Neural cell (in vitro differentiated cells): Measurements from ENCODE around the gene ZBTB25. TPM values are rescaled to one million over a fixed set of nuclear protein-coding genes. Genes with fewer than 3 reads are reported as not detected.

Experiments used
- H2AFZ ChIP-seq: fragments of 200-600, 300-800 bp; sonication (generic), shearing (Covaris generic); 2 replicates; pipeline ENCODE4 v1.6.0; 2014; ENCODE audit warnings: low read depth, mild to moderate bottlenecking, antibody characterized with exemption, low read length, moderate library complexity
- H3F3A ChIP-seq: fragments of 200-600 bp; shearing (Covaris generic); 2 replicates; pipeline ENCODE4 v1.6.1; 2016; ENCODE audit warnings: mild to moderate bottlenecking, moderate library complexity, mixed read lengths, antibody characterized with exemption, low read length; ENCODE audit not compliant: insufficient read depth, poor library complexity, severe bottlenecking
- H3K27ac ChIP-seq: fragments of 200-600, 300-800 bp; sonication (generic), shearing (Covaris generic); 2 replicates; pipeline ENCODE4 v1.5.1; 2014; ENCODE audit warnings: mild to moderate bottlenecking, low read length, moderate library complexity
- H3K27me3 ChIP-seq: fragments of 300-800, 200-600 bp; sonication (generic), shearing (Covaris generic); 2 replicates; pipeline ENCODE4 v1.6.0; 2014; ENCODE audit warnings: mild to moderate bottlenecking, low read depth, low read length, moderate library complexity; ENCODE audit not compliant: insufficient read depth
- H3K36me3 ChIP-seq: fragments of 300-800, 200-600 bp; sonication (generic), shearing (Covaris generic); 2 replicates; pipeline ENCODE4 v1.5.1; 2014; ENCODE audit warnings: mild to moderate bottlenecking, antibody characterized with exemption, low read length, moderate library complexity; ENCODE audit not compliant: insufficient read depth
- H3K4me2 ChIP-seq: fragments of 300-800, 200-600 bp; sonication (generic), shearing (Covaris generic); 2 replicates; pipeline ENCODE4 v1.6.0; 2014; ENCODE audit warnings: mild to moderate bottlenecking, low read length
- H3K4me3 ChIP-seq: fragments of 300-800, 200-600 bp; sonication (generic), shearing (Covaris generic); 2 replicates; pipeline ENCODE4 v1.5.1; 2014; ENCODE audit warnings: mild to moderate bottlenecking, low read length, moderate library complexity
- H3K79me2 ChIP-seq: fragments of 200-600 bp; shearing (Covaris generic); replicated peaks from 2 replicates; pipeline ENCODE4 v1.6.0; 2014; ENCODE audit warnings: mild to moderate bottlenecking, low read length, moderate library complexity; ENCODE audit not compliant: insufficient read depth
- H3K9ac ChIP-seq: fragments of 300-800, 200-600 bp; sonication (generic), shearing (Covaris generic); 2 replicates; pipeline ENCODE4 v1.6.1; 2016; ENCODE audit warnings: mild to moderate bottlenecking, low read length, mixed read lengths
- H3K9me2 ChIP-seq: fragments of 200-600 bp; shearing (Covaris generic); 2 replicates; pipeline ENCODE4 v1.6.1; 2016; ENCODE audit warnings: mild to moderate bottlenecking, low read length, mixed read lengths; ENCODE audit not compliant: insufficient read depth
- H3K9me3 ChIP-seq: fragments of 200-600, 300-800 bp; sonication (generic), shearing (Covaris generic); 2 replicates; pipeline ENCODE4 v1.6.1; 2016; ENCODE audit warnings: mild to moderate bottlenecking, mixed run types, low read length, moderate library complexity, mixed read lengths
- H4K20me1 ChIP-seq: fragments of 200-600 bp; shearing (Covaris generic); 2 replicates; pipeline ENCODE4 v1.6.1; 2016; ENCODE audit warnings: mild to moderate bottlenecking, mixed run types; ENCODE audit not compliant: insufficient read depth
- CTCF ChIP-seq: fragments of 450-650 bp; IDR thresholded peaks from 2 replicates; pipeline ENCODE4 v1.5.1; 2014; ENCODE audit warnings: antibody characterized with exemption, mild to moderate bottlenecking, moderate library complexity; ENCODE audit not compliant: poor library complexity, severe bottlenecking
- EP300 ChIP-seq: fragments of 450-650 bp; conservative IDR thresholded peaks from 2 replicates; pipeline ENCODE4 v1.6.1; 2014; ENCODE audit warnings: antibody characterized with exemption, mild to moderate bottlenecking, moderate library complexity; ENCODE audit not compliant: poor library complexity, severe bottlenecking
- EZH2 ChIP-seq: fragments of 200-600, 300-800 bp; shearing (Covaris generic), sonication (generic); IDR thresholded peaks from 2 replicates; pipeline ENCODE4 v1.6.1; 2014; ENCODE audit warnings: antibody characterized with exemption, low read length, borderline replicate concordance, mild to moderate bottlenecking; ENCODE audit not compliant: insufficient read depth, poor library complexity, severe bottlenecking
- MXI1 ChIP-seq: fragments of 450-650 bp; conservative IDR thresholded peaks from 2 replicates; pipeline ENCODE4 v1.6.1; 2014; ENCODE audit warnings: antibody characterized with exemption, mild to moderate bottlenecking; ENCODE audit not compliant: poor library complexity, severe bottlenecking
- POLR2AphosphoS5 ChIP-seq: IDR thresholded peaks from 2 replicates; pipeline ENCODE4 v1.6.1; 2012
- RAD21 ChIP-seq: fragments of 450-650 bp; conservative IDR thresholded peaks from 2 replicates; pipeline ENCODE4 v1.6.1; 2014; ENCODE audit warnings: antibody characterized with exemption, mild to moderate bottlenecking, moderate library complexity
- SMC3 ChIP-seq: fragments of 450-650 bp; conservative IDR thresholded peaks from 2 replicates; pipeline ENCODE4 v1.6.1; 2014; ENCODE audit warnings: antibody characterized with exemption, mild to moderate bottlenecking, moderate library complexity; ENCODE audit not compliant: poor library complexity
- TAF1 ChIP-seq: IDR thresholded peaks from 2 replicates; pipeline ENCODE4 v1.6.1; 2012; ENCODE audit warnings: low read depth
- polyA plus RNA-seq: library from polyadenylated mRNA; depleted of rRNA; stranded (reverse); fragments of >200 nt; gene quantifications from 2 replicates; pipeline ENCODE4 v1.2.3, GENCODE V29; 2014
- TF ChIP-seq, protein P1 (sequence below): IDR thresholded peaks from 2 replicates; pipeline ENCODE4 v1.6.1; 2012; ENCODE audit warnings: borderline replicate concordance

ZBTB25 gene
- polyA plus RNA-seq, 1 donor from 2014 or later = 5.3 TPM

- H3K27ac ChIP-seq = no peak overlapping the region
- no peak overlapping the region for H3K4me3 ChIP-seq
- no peak for TF ChIP-seq EZH2
- TF ChIP-seq RAD21 = no peak
- no peak for TF ChIP-seq POLR2AphosphoS5
- no peak for TF ChIP-seq TAF1
Observed at GRCh38 chr14:64467101-64467500, 36.5 kb downstream of the ZBTB25 start.

GRCh38 chr14:64465831-64466554, 37.6 kb downstream of the ZBTB25 start:
- H4K20me1 ChIP-seq = no peaks in the 10 kb centered on the region
- H3K36me3 ChIP-seq = no peaks in the 10 kb centered on the region
- peak overlapping the region; percentile 70 for H3K9ac ChIP-seq
- H2AFZ ChIP-seq = peak overlapping the region; percentile 81
- no peaks in the 10 kb centered on the region for H3K9me2 ChIP-seq
- no peaks in the 10 kb centered on the region for H3F3A ChIP-seq
- H3K27me3 ChIP-seq = no peaks in the 10 kb centered on the region
- no peaks in the 10 kb centered on the region for H3K79me2 ChIP-seq
- H3K4me3 ChIP-seq = peak overlapping the region; percentile 91
- H3K27ac ChIP-seq = peak overlapping the region; percentile 7
- H3K9me3 ChIP-seq = no peaks in the 10 kb centered on the region
- TF ChIP-seq CTCF (peak; percentile 41), MXI1 (no peak)
- TF ChIP-seq, protein P1, sequence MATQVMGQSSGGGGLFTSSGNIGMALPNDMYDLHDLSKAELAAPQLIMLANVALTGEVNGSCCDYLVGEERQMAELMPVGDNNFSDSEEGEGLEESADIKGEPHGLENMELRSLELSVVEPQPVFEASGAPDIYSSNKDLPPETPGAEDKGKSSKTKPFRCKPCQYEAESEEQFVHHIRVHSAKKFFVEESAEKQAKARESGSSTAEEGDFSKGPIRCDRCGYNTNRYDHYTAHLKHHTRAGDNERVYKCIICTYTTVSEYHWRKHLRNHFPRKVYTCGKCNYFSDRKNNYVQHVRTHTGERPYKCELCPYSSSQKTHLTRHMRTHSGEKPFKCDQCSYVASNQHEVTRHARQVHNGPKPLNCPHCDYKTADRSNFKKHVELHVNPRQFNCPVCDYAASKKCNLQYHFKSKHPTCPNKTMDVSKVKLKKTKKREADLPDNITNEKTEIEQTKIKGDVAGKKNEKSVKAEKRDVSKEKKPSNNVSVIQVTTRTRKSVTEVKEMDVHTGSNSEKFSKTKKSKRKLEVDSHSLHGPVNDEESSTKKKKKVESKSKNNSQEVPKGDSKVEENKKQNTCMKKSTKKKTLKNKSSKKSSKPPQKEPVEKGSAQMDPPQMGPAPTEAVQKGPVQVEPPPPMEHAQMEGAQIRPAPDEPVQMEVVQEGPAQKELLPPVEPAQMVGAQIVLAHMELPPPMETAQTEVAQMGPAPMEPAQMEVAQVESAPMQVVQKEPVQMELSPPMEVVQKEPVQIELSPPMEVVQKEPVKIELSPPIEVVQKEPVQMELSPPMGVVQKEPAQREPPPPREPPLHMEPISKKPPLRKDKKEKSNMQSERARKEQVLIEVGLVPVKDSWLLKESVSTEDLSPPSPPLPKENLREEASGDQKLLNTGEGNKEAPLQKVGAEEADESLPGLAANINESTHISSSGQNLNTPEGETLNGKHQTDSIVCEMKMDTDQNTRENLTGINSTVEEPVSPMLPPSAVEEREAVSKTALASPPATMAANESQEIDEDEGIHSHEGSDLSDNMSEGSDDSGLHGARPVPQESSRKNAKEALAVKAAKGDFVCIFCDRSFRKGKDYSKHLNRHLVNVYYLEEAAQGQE = no peak
- peak overlapping the region; percentile 25 for H3K4me2 ChIP-seq

More at GRCh38 chr14:64467101-64467500, 36.5 kb downstream of the ZBTB25 start:
- no peak overlapping the region for H3K9ac ChIP-seq
- H4K20me1 ChIP-seq = no peaks in the 10 kb centered on the region
- no peaks in the 10 kb centered on the region for H3K36me3 ChIP-seq
- no peaks in the 10 kb centered on the region for H3K9me3 ChIP-seq
- no peaks in the 10 kb centered on the region for H3K27me3 ChIP-seq
- no peaks in the 10 kb centered on the region for H3F3A ChIP-seq
- H2AFZ ChIP-seq = no peak overlapping the region
- no peak overlapping the region for H3K4me2 ChIP-seq
- H3K9me2 ChIP-seq = no peaks in the 10 kb centered on the region
- H3K79me2 ChIP-seq = no peaks in the 10 kb centered on the region

- Histone ChIP-seq H3K4me3 (peak within 1 kb of the TSS; percentile 91), H4K20me1 (no peaks in the 10 kb centered on the region), H3K36me3 (no peaks in the 10 kb centered on the region), H3K27ac (peak within 1 kb of the TSS; percentile 7), H2AFZ (peak within 1 kb of the TSS; percentile 81), H3K9ac (peak within 1 kb of the TSS; percentile 70), H3F3A (no peaks in the 10 kb centered on the region), H3K27me3 (no peaks in the 10 kb centered on the region), H3K79me2 (no peaks in the 10 kb centered on the region), H3K9me3 (no peaks in the 10 kb centered on the region), H3K9me2 (no peaks in the 10 kb centered on the region), H3K4me2 (peak within 1 kb of the TSS; percentile 46)
- TF ChIP-seq POLR2AphosphoS5 (no peak), TAF1 (no peak), EP300 (no peak), CTCF (no peak), SMC3 (no peak), EZH2 (no peak)
- TF ChIP-seq, protein P1 = no peak
Observed at GRCh38 chr14:64465191-64465822, 38.3 kb downstream of the ZBTB25 start, which contains the start of gene AKAP5. Gene AKAP5 (plus strand): TSS chr14:64465499. CDS start chr14:64468395, 2,896 bp downstream.
